CD14-positive monocyte (primary cell): Measurements from ENCODE around the gene MRPS34. TPM values are rescaled to one million over a fixed set of nuclear protein-coding genes. Genes with fewer than 3 reads are reported as not detected.

Source experiments
- DNase-seq, 3 donors: peaks; one replicate each; pipeline ENCODE4 v3.0.0-alpha.2; 2011 to 2022
- H2AFZ ChIP-seq: 2 replicates; pipeline ENCODE4 v1.6.0; 2012; ENCODE audit warnings: mild to moderate bottlenecking, low read depth, low read length, inconsistent platforms; ENCODE audit not compliant: insufficient read depth, poor library complexity, severe bottlenecking
- H3K27ac ChIP-seq, 2 donors: 1 replicate in 1 of 2; 2 replicates in 1 of 2; pipeline ENCODE4 v1.5.1; 2012 to 2013; ENCODE audit warnings: low read length in 2 of 2, control low read depth in 1 of 2, inconsistent platforms in 1 of 2, low read depth in 1 of 2, mild to moderate bottlenecking in 1 of 2
- H3K27me3 ChIP-seq, 2 donors: one replicate each; pipeline versions ENCODE4 v1.6.0 to v1.6.1; 2011 to 2013; ENCODE audit warnings: low read length in 2 of 2; ENCODE audit not compliant: control insufficient read depth in 2 of 2, insufficient read depth in 2 of 2
- H3K36me3 ChIP-seq, 2 donors: replicated peaks in 1 of 2; 1 replicate in 1 of 2; 2 replicates in 1 of 2; pipeline versions ENCODE4 v1.5.1 to v1.6.1; 2012 to 2013; ENCODE audit warnings: low read length in 2 of 2, control low read depth in 1 of 2, inconsistent platforms in 1 of 2, mild to moderate bottlenecking in 1 of 2; ENCODE audit not compliant: insufficient read depth in 2 of 2, control insufficient read depth in 1 of 2
- H3K4me1 ChIP-seq, 2 donors: 1 replicate in 1 of 2; 2 replicates in 1 of 2; pipeline versions ENCODE4 v1.5.1 to v1.6.1; 2012 to 2013; ENCODE audit warnings: low read length in 2 of 2, control low read depth in 1 of 2, inconsistent platforms in 1 of 2, mild to moderate bottlenecking in 1 of 2, moderate library complexity in 1 of 2; ENCODE audit not compliant: insufficient read depth in 2 of 2, control insufficient read depth in 1 of 2
- H3K4me2 ChIP-seq: replicated peaks from 2 replicates; pipeline ENCODE3; 2012; ENCODE audit warnings: low read length, moderate library complexity, mild to moderate bottlenecking; ENCODE audit not compliant: poor library complexity, severe bottlenecking; ENCODE audit errors: extremely low read depth
- H3K4me3 ChIP-seq, 3 experiments: fragments of 200-600 bp in 1 of 3; sonication (generic) in 1 of 3; replicated peaks in 1 of 3; 1 replicate in 2 of 3; 2 replicates in 1 of 3; pipeline ENCODE4 v1.5.1; 2011 to 2013; ENCODE audit warnings: low read length in 3 of 3, mild to moderate bottlenecking in 3 of 3, control low read depth in 2 of 3, low read depth in 2 of 3, inconsistent platforms in 1 of 3, moderate library complexity in 1 of 3
- H3K79me2 ChIP-seq: 2 replicates; pipeline ENCODE4 v1.6.0; 2012; ENCODE audit warnings: mild to moderate bottlenecking, control low read depth, inconsistent platforms, low read length, moderate library complexity; ENCODE audit not compliant: insufficient read depth
- H3K9ac ChIP-seq: 2 replicates; pipeline ENCODE4 v1.6.0; 2017; ENCODE audit warnings: low read length, mild to moderate bottlenecking; ENCODE audit not compliant: insufficient read depth, poor library complexity, severe bottlenecking
- H3K9me3 ChIP-seq, 2 donors: replicated peaks in 1 of 2; 1 replicate in 1 of 2; 2 replicates in 1 of 2; pipeline versions ENCODE4 v1.5.1 to v1.6.1; 2012 to 2013; ENCODE audit warnings: low read length in 2 of 2, control low read depth in 1 of 2; ENCODE audit not compliant: control insufficient read depth in 1 of 2, insufficient read depth in 1 of 2
- H4K20me1 ChIP-seq: 2 replicates; pipeline ENCODE4 v1.6.0; 2012; ENCODE audit warnings: mild to moderate bottlenecking, low read length, control low read depth, moderate library complexity; ENCODE audit not compliant: insufficient read depth
- H3K27ac Mint-ChIP-seq, 7 donors: one replicate each; pipeline ENCODE4 v1.8.0; 2020; ENCODE audit warnings: mild to moderate bottlenecking in 7 of 7, mixed read lengths in 7 of 7, moderate library complexity in 6 of 7, inconsistent platforms in 2 of 7
- H3K27me3 Mint-ChIP-seq, 3 donors: one replicate each; pipeline ENCODE4 v1.8.0; 2021 to 2022; ENCODE audit warnings: low read depth in 3 of 3, mild to moderate bottlenecking in 3 of 3, mixed read lengths in 3 of 3, moderate library complexity in 3 of 3, inconsistent platforms in 1 of 3
- H3K36me3 Mint-ChIP-seq, 2 donors: one replicate each; pipeline ENCODE4 v1.8.0; 2020; ENCODE audit warnings: mixed read lengths in 2 of 2, inconsistent platforms in 1 of 2, mild to moderate bottlenecking in 1 of 2
- H3K4me1 Mint-ChIP-seq: one replicate; pipeline ENCODE4 v1.8.0; 2020; ENCODE audit warnings: mild to moderate bottlenecking, mixed read lengths
- H3K4me3 Mint-ChIP-seq, 2 donors: one replicate each; pipeline ENCODE4 v1.8.0; 2020; ENCODE audit warnings: mild to moderate bottlenecking in 2 of 2, mixed read lengths in 2 of 2, moderate library complexity in 1 of 2
- H3K9me3 Mint-ChIP-seq, 7 donors: one replicate each; pipeline ENCODE4 v1.8.0; 2020 to 2022; ENCODE audit warnings: mixed read lengths in 7 of 7, mild to moderate bottlenecking in 6 of 7, moderate library complexity in 6 of 7, inconsistent platforms in 2 of 7
- WGBS: methylation state at CpG from one replicate; pipeline ENCODE4 v1.1.5; 2013; ENCODE audit warnings: missing lambda C conversion rate; ENCODE audit not compliant: insufficient coverage; 5-methylcytosine and 5-hydroxymethylcytosine counted together
- intact Hi-C, 2 donors: fragments of 100-400 bp; cut with micrococcal nuclease; formaldehyde crosslinking; loops; one replicate each; pipeline versions ENCODE4 v1.15.0 to v1.15.1; 2023
- polyA plus RNA-seq, 3 donors: library from polyadenylated mRNA; depleted of rRNA in 1 of 3; unstranded in 2 of 3; stranded (reverse) in 1 of 3; fragments of 300-500 nt in 2 of 3; fragments of >200 nt in 1 of 3; fragmentation: Illumina TruSeq in 2 of 3; gene quantifications; 1 replicate in 2 of 3; 2 replicates in 1 of 3; pipeline ENCODE4 v1.2.3, GENCODE V29; 2012 to 2021
- TF ChIP-seq, protein P1 (sequence below): fragments of 200-600 bp; IDR thresholded peaks from one replicate; pipeline ENCODE4 v1.8.0; 2022; ENCODE audit warnings: antibody characterized with exemption, mild to moderate bottlenecking

Gene MRPS34
- polyA plus RNA-seq, 3 donors: 34.5 to 137 (median 109) TPM

DNA sequence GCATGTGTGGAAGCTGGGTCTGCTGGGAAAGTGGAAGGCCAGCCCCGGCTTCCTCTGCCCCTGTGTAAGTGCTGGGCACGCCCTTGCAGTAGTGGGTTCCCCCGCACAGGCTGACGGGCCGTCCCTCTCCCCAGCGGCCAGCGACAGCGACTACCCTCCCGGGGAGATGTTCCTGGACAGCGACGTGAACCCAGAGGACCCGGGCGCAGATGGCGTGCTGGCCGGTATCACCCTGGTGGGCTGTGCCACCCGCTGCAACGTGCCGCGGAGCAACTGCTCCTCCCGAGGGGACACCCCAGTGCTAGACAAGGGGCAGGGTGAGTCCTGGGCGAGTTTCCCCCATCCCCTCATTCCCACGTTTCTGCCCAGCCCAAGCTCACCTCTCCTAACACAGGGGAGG lies 7.1 kb downstream of the MRPS34 start:
- intact Hi-C loops: no loop called here
- no peak overlapping the region for H3K4me3 ChIP-seq
- H3K4me2 ChIP-seq: no peak overlapping the region
- Mint-ChIP-seq H3K4me3 (no peak overlapping the region), H3K36me3 (peaks cover 42 to 70% of the 10 kb centered on the region in 2 donors), H3K27ac (peak overlapping the region in 1 of 7 donors; percentile 69), H3K4me1 (peaks cover 9% of the 10 kb centered on the region), H3K9me3 (peaks cover 0 to 2% (median 0%) of the 10 kb centered on the region in 7 donors), H3K27me3 (peaks cover 0 to 1% (median 0%) of the 10 kb centered on the region in 3 donors)
- no peak for DNase-seq
- H3K27ac ChIP-seq: no peak overlapping the region
- H3K36me3 ChIP-seq: peaks cover 77 to 80% of the 10 kb centered on the region in 2 donors
- no peak overlapping the region for H3K9ac ChIP-seq
- peaks cover 2% of the 10 kb centered on the region for H3K79me2 ChIP-seq
- H4K20me1 ChIP-seq: peaks cover 40% of the 10 kb centered on the region
- TF ChIP-seq, protein P1, sequence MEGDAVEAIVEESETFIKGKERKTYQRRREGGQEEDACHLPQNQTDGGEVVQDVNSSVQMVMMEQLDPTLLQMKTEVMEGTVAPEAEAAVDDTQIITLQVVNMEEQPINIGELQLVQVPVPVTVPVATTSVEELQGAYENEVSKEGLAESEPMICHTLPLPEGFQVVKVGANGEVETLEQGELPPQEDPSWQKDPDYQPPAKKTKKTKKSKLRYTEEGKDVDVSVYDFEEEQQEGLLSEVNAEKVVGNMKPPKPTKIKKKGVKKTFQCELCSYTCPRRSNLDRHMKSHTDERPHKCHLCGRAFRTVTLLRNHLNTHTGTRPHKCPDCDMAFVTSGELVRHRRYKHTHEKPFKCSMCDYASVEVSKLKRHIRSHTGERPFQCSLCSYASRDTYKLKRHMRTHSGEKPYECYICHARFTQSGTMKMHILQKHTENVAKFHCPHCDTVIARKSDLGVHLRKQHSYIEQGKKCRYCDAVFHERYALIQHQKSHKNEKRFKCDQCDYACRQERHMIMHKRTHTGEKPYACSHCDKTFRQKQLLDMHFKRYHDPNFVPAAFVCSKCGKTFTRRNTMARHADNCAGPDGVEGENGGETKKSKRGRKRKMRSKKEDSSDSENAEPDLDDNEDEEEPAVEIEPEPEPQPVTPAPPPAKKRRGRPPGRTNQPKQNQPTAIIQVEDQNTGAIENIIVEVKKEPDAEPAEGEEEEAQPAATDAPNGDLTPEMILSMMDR: no peak
- no peaks in the 10 kb centered on the region for H3K9me3 ChIP-seq
- H3K27me3 ChIP-seq: no peaks in the 10 kb centered on the region
- peaks cover 10 to 12% of the 10 kb centered on the region in 2 donors for H3K4me1 ChIP-seq
- no peak overlapping the region for H2AFZ ChIP-seq
- 95% methylated on average over 21 of the region's 22 CpGs for WGBS

DNA sequence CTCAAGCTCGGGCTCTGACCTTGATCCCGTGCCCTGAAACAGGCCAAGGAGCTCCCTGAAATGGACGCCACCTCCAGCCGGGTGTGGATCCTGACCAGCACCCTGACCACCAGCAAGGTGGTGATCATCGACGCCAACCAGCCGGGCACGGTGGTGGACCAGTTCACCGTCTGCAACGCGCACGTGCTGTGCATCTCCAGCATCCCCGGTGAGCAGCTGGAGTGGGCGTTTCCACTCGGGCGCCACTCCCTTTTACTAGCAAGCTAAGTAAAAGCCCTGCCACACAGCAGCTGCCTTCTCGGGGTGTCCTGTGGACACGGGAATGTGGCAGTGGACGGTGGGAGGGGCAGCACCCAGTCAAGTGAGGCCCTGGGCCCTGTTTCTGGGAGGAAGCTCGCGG lies 8.0 kb downstream of the MRPS34 start:
- H3K4me2 ChIP-seq: no peak overlapping the region
- Mint-ChIP-seq H3K9me3 (peaks cover 0 to 2% (median 0%) of the 10 kb centered on the region in 7 donors), H3K27me3 (peaks cover 0 to 2% (median 2%) of the 10 kb centered on the region in 3 donors)

More for the DNA sequence above, 8.0 kb downstream of the MRPS34 start:
- H3K4me1 ChIP-seq: peaks cover 1 to 4% of the 10 kb centered on the region in 2 donors
- 92% methylated on average over 16 of the region's 21 CpGs for WGBS
- no peak overlapping the region for H2AFZ ChIP-seq
- H3K9me3 ChIP-seq: no peaks in the 10 kb centered on the region
- H4K20me1 ChIP-seq: peaks cover 31% of the 10 kb centered on the region
- H3K4me1 Mint-ChIP-seq: peaks cover 3% of the 10 kb centered on the region
- peaks cover 86 to 89% of the 10 kb centered on the region in 2 donors for H3K36me3 ChIP-seq
- H3K79me2 ChIP-seq: no peaks in the 10 kb centered on the region
- no peak overlapping the region for H3K4me3 Mint-ChIP-seq
- no peaks in the 10 kb centered on the region for H3K27me3 ChIP-seq
- H3K9ac ChIP-seq: no peak overlapping the region
- intact Hi-C loops: no loop called here
- no peak overlapping the region for H3K27ac ChIP-seq
- H3K4me3 ChIP-seq: no peak overlapping the region
- peak overlapping the region in 1 of 7 donors; percentile 30 for H3K27ac Mint-ChIP-seq
- no peak for DNase-seq
- TF ChIP-seq, protein P1: no peak
- peaks cover 49 to 78% of the 10 kb centered on the region in 2 donors for H3K36me3 Mint-ChIP-seq
